GM12878 (cell line): ENCODE data around the gene PPM1J. TPM values are rescaled to one million over a fixed set of nuclear protein-coding genes. Genes with fewer than 3 reads are reported as not detected.

ENCODE experiments used
- ATAC-seq: fragments of 200-7000 bp; cut with Tn5 transposase; 3 replicates; pipeline ENCODE4 v1.9.1; 2020; ENCODE audit warnings: mild to moderate bottlenecking, moderate library complexity
- BruUV-seq: library from RNA; stranded (reverse); fragments of 400-500 nt; replicated peaks from 2 replicates; lab custom pipeline; 2021; lab: Mats Ljungman, UMichigan
- CTCF ChIA-PET: fragments of 300-600 bp; sonication (Branson Sonifier 250); formaldehyde crosslinking; extraction: SDS; loops from one replicate; lab custom pipeline; 2021; ENCODE audit warnings: inconsistent platforms; lab: Yijun Ruan, JAX
- POLR2A ChIA-PET: fragments of 350-600 bp; formaldehyde crosslinking; extraction: SDS; loops from one replicate; lab custom pipeline; 2021; ENCODE audit warnings: inconsistent platforms; lab: Charles Lee
- RAD21 ChIA-PET: fragments of 300-600 bp; sonication (Branson Sonifier 250); formaldehyde crosslinking; loops from one replicate; lab custom pipeline; 2023; ENCODE audit warnings: antibody characterized with exemption; ENCODE audit not compliant: unreplicated experiment; lab: Charles Lee
- SMC1A ChIA-PET: fragments of 300-600 bp; sonication (Branson Sonifier 250); formaldehyde crosslinking; loops from one replicate; lab custom pipeline; 2023; ENCODE audit not compliant: unreplicated experiment, uncharacterized antibody; lab: Charles Lee
- DNase-seq: peaks from one replicate; pipeline ENCODE4 v3.0.0-alpha.2; 2011; ENCODE audit warnings: low read depth, low spot score
- FAIRE-seq: peaks from 3 replicates; lab custom pipeline; 2011; peaks lifted over from hg19 to GRCh38; lab: Jason Lieb, UNC
- H2AFZ ChIP-seq: 2 replicates; pipeline ENCODE4 v1.6.0; 2011; ENCODE audit warnings: low read depth, low read length, control low read depth; ENCODE audit not compliant: control insufficient read depth
- H3K27ac ChIP-seq: 2 replicates; pipeline ENCODE4 v1.5.1; 2011; ENCODE audit warnings: control low read depth; ENCODE audit not compliant: control insufficient read depth, insufficient read depth
- H3K27me3 ChIP-seq, 2 experiments: replicated peaks in 1 of 2; 2 replicates each; pipeline versions ENCODE4 v1.6.0 to v1.6.1; 2011; ENCODE audit warnings: low read length in 1 of 2; ENCODE audit not compliant: control insufficient read depth in 2 of 2, insufficient read depth in 2 of 2
- H3K36me3 ChIP-seq, 2 experiments: 2 replicates each; pipeline ENCODE4 v1.5.1; 2011; ENCODE audit warnings: low read length in 1 of 2; ENCODE audit not compliant: control insufficient read depth in 2 of 2, insufficient read depth in 2 of 2
- H3K4me1 ChIP-seq: 2 replicates; pipeline ENCODE4 v1.6.1; 2011; ENCODE audit warnings: mild to moderate bottlenecking, low read length, moderate library complexity, mixed read lengths; ENCODE audit not compliant: control insufficient read depth, insufficient read depth
- H3K4me2 ChIP-seq: 2 replicates; pipeline ENCODE4 v1.6.0; 2011; ENCODE audit warnings: control low read depth; ENCODE audit not compliant: control insufficient read depth, insufficient read depth
- H3K4me3 ChIP-seq: fragments of 200-600 bp; sonication (generic); 2 replicates; pipeline ENCODE4 v1.5.1; 2016
- H3K79me2 ChIP-seq: 2 replicates; pipeline ENCODE4 v1.6.0; 2011; ENCODE audit warnings: low read length; ENCODE audit not compliant: control insufficient read depth, insufficient read depth
- H3K9ac ChIP-seq: 2 replicates; pipeline ENCODE4 v1.8.0; 2011; ENCODE audit warnings: low read length, control low read depth, mixed read lengths; ENCODE audit not compliant: control insufficient read depth, insufficient read depth
- H3K9me3 ChIP-seq: replicated peaks from 3 replicates; pipeline ENCODE4 v1.5.1; 2011; ENCODE audit warnings: mild to moderate bottlenecking, low read length; ENCODE audit not compliant: control insufficient read depth, insufficient read depth
- H4K20me1 ChIP-seq: 2 replicates; pipeline ENCODE4 v1.6.0; 2011; ENCODE audit not compliant: control insufficient read depth, insufficient read depth
- ATF7 ChIP-seq: fragments of 450-650 bp; IDR thresholded peaks from 2 replicates; pipeline ENCODE4 v1.6.1; 2016; ENCODE audit warnings: low read depth, mild to moderate bottlenecking
- BCL3 ChIP-seq: IDR thresholded peaks from 2 replicates; pipeline ENCODE4 v1.6.1; 2011; ENCODE audit warnings: borderline replicate concordance, low read depth, mild to moderate bottlenecking, moderate library complexity, low read length; ENCODE audit not compliant: insufficient read depth, poor library complexity, severe bottlenecking
- CHD2 ChIP-seq: IDR thresholded peaks from 2 replicates; pipeline ENCODE4 v1.6.1; 2011; ENCODE audit warnings: low read depth, low read length, improper control_type of control experiment, borderline replicate concordance
- EP300 ChIP-seq, 2 experiments: fragments of 150-350 bp in 1 of 2; IDR thresholded peaks; 2 replicates each; pipeline ENCODE4 v1.6.1; 2011 to 2012; ENCODE audit warnings: low read depth in 2 of 2, low read length in 2 of 2, borderline replicate concordance in 1 of 2, improper control_type of control experiment in 1 of 2, inconsistent platforms in 1 of 2; ENCODE audit not compliant: control insufficient read depth in 1 of 2
- EZH2 ChIP-seq: IDR thresholded peaks from 2 replicates; pipeline ENCODE4 v1.6.1; 2012; ENCODE audit warnings: low read depth, mild to moderate bottlenecking, control low read depth, inconsistent platforms, low read length, borderline replicate concordance; ENCODE audit not compliant: control insufficient read depth
- HCFC1 ChIP-seq: fragments of 150-350 bp; IDR thresholded peaks from 2 replicates; pipeline ENCODE4 v1.6.1; 2014; ENCODE audit warnings: low read length
- HDAC2 ChIP-seq: fragments of 200-600 bp; sonication (generic); IDR thresholded peaks from 2 replicates; pipeline ENCODE4 v1.6.1; 2017
- IKZF2 ChIP-seq, 2 experiments: fragments of 450-650 bp; IDR thresholded peaks; 2 replicates each; pipeline ENCODE4 v1.6.1; 2017; ENCODE audit warnings: mild to moderate bottlenecking in 2 of 2, moderate library complexity in 2 of 2
- IRF5 ChIP-seq: fragments of 450-650 bp; IDR thresholded peaks from 2 replicates; pipeline ENCODE4 v1.6.1; 2017; ENCODE audit warnings: borderline replicate concordance
- NR2C1 ChIP-seq: fragments of 450-650 bp; IDR thresholded peaks from 2 replicates; pipeline ENCODE4 v1.6.1; 2017; ENCODE audit warnings: antibody characterized with exemption, mild to moderate bottlenecking, moderate library complexity
- PAX5 ChIP-seq: IDR thresholded peaks from 2 replicates; pipeline ENCODE4 v1.6.1; 2011; ENCODE audit warnings: low read depth, low read length, borderline replicate concordance
- PKNOX1 ChIP-seq: fragments of 450-650 bp; IDR thresholded peaks from 2 replicates; pipeline ENCODE4 v1.6.1; 2016; ENCODE audit warnings: mild to moderate bottlenecking
- RFX5 ChIP-seq: IDR thresholded peaks from 2 replicates; pipeline ENCODE4 v1.6.1; 2011; ENCODE audit warnings: low read depth, low read length, improper control_type of control experiment
- SMC3 ChIP-seq: IDR thresholded peaks from 2 replicates; pipeline ENCODE4 v1.6.1; 2011; ENCODE audit warnings: low read length, improper control_type of control experiment, borderline replicate concordance
- SP1 ChIP-seq: IDR thresholded peaks from one replicate; pipeline ENCODE4 v1.6.1; 2011; ENCODE audit warnings: low read depth, low read length
- WGBS: methylation state at CpG from one replicate; pipeline ENCODE4 v1.1.6; 2016; ENCODE audit warnings: low lambda C conversion rate; ENCODE audit not compliant: insufficient replicate concordance, insufficient coverage; ENCODE audit errors: missing lambda C conversion rate; 5-methylcytosine and 5-hydroxymethylcytosine counted together
- in situ Hi-C: fragments of 300-500 bp; cut with MboI; formaldehyde crosslinking; loops from 9 replicates; pipeline ENCODE4 v1.14.3; 2018; ENCODE audit warnings: mixed read lengths
- intact Hi-C: fragments of 100-400 bp; cut with micrococcal nuclease; formaldehyde crosslinking; loops from one replicate; pipeline ENCODE4 v1.14.2; 2022; ENCODE audit not compliant: unreplicated experiment
- polyA plus RNA-seq, 11 experiments: library from polyadenylated mRNA; depleted of rRNA in 4 of 11; unstranded in 6 of 11; stranded (reverse) in 5 of 11; fragments of >200 nt; fragmentation: Nextera tagmentation in 4 of 11; fragmentation: Illumina TruSeq in 1 of 11; extraction: Ambion mirVana in 4 of 11; extraction: Trizol in 1 of 11; gene quantifications; 1 replicate in 1 of 11; 2 replicates in 10 of 11; pipeline versions ENCODE4 v1.2.1 to v1.2.3, GENCODE V29; 2011 to 2016; ENCODE audit warnings: inconsistent platforms in 2 of 11, missing spikeins in 2 of 11, low read depth in 1 of 11
- total RNA-seq, 4 experiments: library from RNA; depleted of rRNA in 3 of 4; stranded (reverse); fragments of >200 nt in 3 of 4; fragmentation: Illumina TruSeq in 1 of 4; extraction: Trizol in 1 of 4; gene quantifications; 2 replicates each; pipeline versions ENCODE4 v1.2.1 to v1.2.3, GENCODE V29; 2013 to 2021
- TF ChIP-seq, protein P1 (sequence below): fragments of 450-650 bp; IDR thresholded peaks from 2 replicates; pipeline ENCODE4 v1.6.1; 2017; ENCODE audit warnings: low read depth, mild to moderate bottlenecking, moderate library complexity

Gene PPM1J
- total and polyA plus RNA-seq, 10 of the 15 experiments (the other 5 are each of a cell fraction or from before 2014, with no cell fraction given): 0.07 to 1.8 (median 0.59) TPM; not detected in 1

DNA sequence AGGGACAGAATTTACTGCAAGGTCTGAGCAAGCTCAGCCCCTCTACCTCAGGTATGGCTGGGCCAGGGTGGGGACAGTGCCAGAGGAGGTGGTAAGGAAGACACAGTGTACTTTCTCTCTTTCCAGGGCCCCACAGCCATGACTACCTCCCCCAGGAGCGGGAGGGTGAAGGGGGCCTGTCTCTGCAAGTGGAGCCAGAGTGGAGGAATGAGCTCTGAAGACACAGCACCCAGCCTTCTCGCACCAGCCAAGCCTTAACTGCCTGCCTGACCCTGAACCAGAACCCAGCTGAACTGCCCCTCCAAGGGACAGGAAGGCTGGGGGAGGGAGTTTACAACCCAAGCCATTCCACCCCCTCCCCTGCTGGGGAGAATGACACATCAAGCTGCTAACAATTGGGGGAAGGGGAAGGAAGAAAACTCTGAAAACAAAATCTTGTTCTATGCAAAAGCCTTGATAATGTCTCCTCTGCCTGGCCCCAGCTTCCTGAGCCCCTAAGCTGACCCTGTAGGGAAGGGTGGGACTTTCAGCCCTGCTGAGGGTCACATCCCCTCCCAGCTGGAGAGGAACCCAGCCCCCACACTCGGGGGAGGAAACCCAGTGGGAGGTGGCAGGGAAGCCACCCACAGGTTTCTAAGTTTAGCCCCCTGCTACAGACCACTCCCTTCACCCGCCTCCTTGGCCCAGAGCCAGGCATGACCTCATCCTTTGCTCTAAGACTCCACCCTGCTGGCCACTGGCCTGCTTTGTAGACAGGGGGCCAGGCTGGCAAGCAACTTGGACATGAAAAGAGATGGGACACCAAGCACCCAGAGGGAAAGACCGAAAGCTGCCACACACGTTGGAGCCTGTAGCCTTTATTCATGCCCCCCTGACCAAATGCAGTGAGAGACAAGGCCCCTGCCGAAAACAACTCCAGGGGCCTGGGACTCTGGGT, 14.6 kb downstream of the PPM1J start:
- peaks cover 28% of the 10 kb centered on the region for H3K4me1 ChIP-seq
- 38% methylated on average over 7 of the region's 7 CpGs for WGBS
- no peak overlapping the region for H2AFZ ChIP-seq
- POLR2A ChIA-PET: interaction anchor here (0.9 to 2.1 kb wide), 5 partner anchors 14 to 72 kb away, joined by 3 to 7 read pairs (median 4); partner anchors contain the start of genes MOV10 and PPM1J
- CTCF ChIA-PET: interaction anchor here (0.7 to 5.6 kb wide), 9 partner anchors 15 to 309 kb away, joined by 3 to 48 read pairs (median 6); partner anchors contain the start of gene PPM1J
- FAIRE-seq: peak; percentile 96
- SMC1A ChIA-PET: interaction anchor here (0.7 to 1.4 kb wide), 11 partner anchors 13 to 306 kb away, joined by 3 to 4 read pairs (median 3); partner anchors contain the start of gene MOV10
- peak overlapping the region; percentile 37; the same call in 1 of the 2 replicates for H3K9ac ChIP-seq
- in situ Hi-C loops (no loop called here), intact Hi-C loops (no loop called here)
- no peaks in the 10 kb centered on the region for H4K20me1 ChIP-seq
- H3K9me3 ChIP-seq: no peaks in the 10 kb centered on the region
- peak overlapping the region; percentile 40 for H3K4me2 ChIP-seq
- H3K79me2 ChIP-seq: peaks cover 22% of the 10 kb centered on the region
- DNase-seq: peak; percentile 65
- H3K27ac ChIP-seq: peak overlapping the region; percentile 62
- RAD21 ChIA-PET: interaction anchor here (1.3 to 3.3 kb wide), 5 partner anchors 14 to 309 kb away, joined by 3 to 14 read pairs (median 5); partner anchors contain the start of gene PPM1J
- ATAC-seq: peak; percentile 73
- no TSS peak for BruUV-seq
- no peaks in the 10 kb centered on the region for H3K27me3 ChIP-seq
- H3K36me3 ChIP-seq: peaks cover 0 to 23% of the 10 kb centered on the region in 2 experiments; a peak in 3 of 4 replicates
- no peak overlapping the region for H3K4me3 ChIP-seq
- TF ChIP-seq CHD2 (0 out of 2 replicates have a peak, but pooled peaks have one; percentile 58), IKZF2 (IDR thresholded peaks at IDR 0.05) (peak in 1 of 2 experiments; percentile 57; a peak in 3 of 4 replicates), RFX5 (no peak), EZH2 (no peak), NR2C1 (no peak), PAX5 (no peak), SMC3 (no peak), EP300 (IDR thresholded peaks at IDR 0.05; ENCODE audit: borderline replicate concordance in 1 of 2, control insufficient read depth in 1 of 2, low read depth in 2 of 2, low read length in 2 of 2) (no peak), BCL3 (peak; percentile 55), ATF7 (peak; percentile 98), PKNOX1 (0 out of 2 replicates have a peak, but pooled peaks have one; percentile 29), HDAC2 (no peak), SP1 (no peak), HCFC1 (no peak), IRF5 (no peak)
- TF ChIP-seq, protein P1, sequence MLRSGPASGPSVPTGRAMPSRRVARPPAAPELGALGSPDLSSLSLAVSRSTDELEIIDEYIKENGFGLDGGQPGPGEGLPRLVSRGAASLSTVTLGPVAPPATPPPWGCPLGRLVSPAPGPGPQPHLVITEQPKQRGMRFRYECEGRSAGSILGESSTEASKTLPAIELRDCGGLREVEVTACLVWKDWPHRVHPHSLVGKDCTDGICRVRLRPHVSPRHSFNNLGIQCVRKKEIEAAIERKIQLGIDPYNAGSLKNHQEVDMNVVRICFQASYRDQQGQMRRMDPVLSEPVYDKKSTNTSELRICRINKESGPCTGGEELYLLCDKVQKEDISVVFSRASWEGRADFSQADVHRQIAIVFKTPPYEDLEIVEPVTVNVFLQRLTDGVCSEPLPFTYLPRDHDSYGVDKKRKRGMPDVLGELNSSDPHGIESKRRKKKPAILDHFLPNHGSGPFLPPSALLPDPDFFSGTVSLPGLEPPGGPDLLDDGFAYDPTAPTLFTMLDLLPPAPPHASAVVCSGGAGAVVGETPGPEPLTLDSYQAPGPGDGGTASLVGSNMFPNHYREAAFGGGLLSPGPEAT: 0 out of 2 replicates have a peak, but pooled peaks have one; percentile 44
